Effector CD8-positive, alpha-beta T cell (primary cell): ENCODE measurements around the gene KCNJ10.
"Not testable (repeated sequence)": the region's sequence is repeated elsewhere in the genome, so short reads cannot be mapped to it uniquely, and the experiment has no call there.

Experiments used
- DNase-seq: peaks from one replicate; lab custom pipeline; 2025; lab: John Stamatoyannopoulos, UW
- total RNA-seq, 4 experiments: gene quantifications; one replicate each; lab custom pipeline; 2026; lab: John Stamatoyannopoulos, UW

The KCNJ10 gene
- 0 to 0.72 (median 0.09) reads per million in 4 experiments for total RNA-seq

DNA sequence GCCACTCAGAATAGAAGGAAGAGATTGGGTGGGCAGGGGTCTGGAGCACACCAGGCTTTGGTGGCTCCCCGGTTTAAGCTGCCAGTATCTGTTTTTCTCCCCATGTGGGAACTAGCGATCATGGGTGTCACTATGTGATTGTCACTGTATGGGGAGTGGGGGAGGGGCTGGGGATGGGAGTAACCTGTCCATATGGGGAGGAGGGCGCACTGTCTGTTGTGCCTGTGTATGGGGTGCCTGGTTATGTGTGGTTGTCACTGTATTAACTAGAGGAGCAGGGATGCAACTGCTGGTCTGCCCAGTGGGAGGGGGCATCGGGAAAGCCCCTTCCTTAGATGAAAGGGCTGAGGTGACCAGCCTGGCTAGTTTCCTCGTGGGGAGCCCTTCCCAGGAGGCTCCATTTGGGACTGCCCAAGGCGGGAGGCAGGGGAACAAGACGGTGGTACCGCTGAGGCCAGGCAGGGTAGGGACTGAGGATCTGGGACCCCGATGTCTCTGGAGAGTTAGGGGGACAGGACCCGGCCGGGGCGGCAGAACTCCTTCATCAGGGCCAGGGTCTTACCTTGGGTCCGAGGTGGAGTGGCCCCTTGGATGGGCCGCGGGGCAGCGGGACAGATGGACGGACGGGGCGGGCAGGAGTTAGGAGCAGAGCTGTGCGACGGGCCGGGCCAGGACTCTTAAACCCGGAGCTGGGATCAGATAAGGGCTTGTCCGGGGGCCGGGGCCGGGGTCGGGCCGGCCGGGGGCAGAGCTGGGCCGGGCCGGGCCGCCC is at the start of gene KCNJ10:
TSS of gene KCNJ10 (minus strand) at position 701 of the 772 bp plus-strand sequence. CDS start 27,628 bp downstream, outside the sequence.
- DNase-seq: no peak

GRCh38 chr1:160118928-160119327 is 49.0 kb upstream of the KCNJ10 start:
- no peak for DNase-seq

GRCh38 chr1:160117709-160118183 is 47.8 kb upstream of the KCNJ10 start:
- no peak for DNase-seq

GRCh38 chr1:160117300-160117699 is 47.3 kb upstream of the KCNJ10 start:
- no peak for DNase-seq

GRCh38 chr1:160116283-160117147 is 46.6 kb upstream of the KCNJ10 start:
- DNase-seq: no peak

DNA sequence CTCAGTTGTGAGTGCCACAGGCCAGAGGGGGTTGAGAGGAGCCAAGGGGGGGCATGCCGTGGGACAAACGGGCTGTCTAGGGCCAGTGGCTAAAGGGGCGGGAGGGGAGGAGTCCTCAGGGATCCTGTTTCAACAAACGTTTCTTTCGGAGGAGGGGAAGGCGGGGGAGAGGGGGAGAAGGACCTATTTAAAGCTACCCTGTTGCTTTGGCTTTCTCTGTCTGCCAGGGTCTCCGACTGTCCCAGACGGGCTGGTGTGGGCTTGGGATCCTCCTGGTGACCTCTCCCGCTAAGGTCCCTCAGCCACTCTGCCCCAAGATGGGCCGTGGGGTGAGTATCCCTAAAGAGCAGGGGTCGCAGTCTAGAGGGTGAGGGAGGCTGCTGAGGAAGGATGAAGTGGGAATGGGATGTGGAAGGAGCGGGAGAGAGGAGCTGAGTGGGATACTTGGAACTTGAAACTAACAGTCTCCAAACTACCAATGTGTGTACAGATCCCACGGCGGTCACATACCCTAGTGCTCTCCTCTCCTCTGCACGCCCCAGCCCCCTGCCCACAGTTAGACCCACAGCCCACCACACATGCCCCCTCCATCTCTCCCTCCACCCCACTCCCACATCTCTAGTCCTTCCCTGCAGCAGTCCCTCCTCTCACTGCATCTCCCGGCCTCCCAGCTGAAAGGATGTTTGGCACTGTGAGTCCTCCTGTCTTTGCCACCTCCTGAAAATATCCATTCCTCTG is 45.8 kb upstream of the KCNJ10 start, which contains the start of gene ATP1A2:
TSS of gene ATP1A2 (plus strand) at position 215 of the 738 bp plus-strand sequence. CDS start at position 318, 103 bp downstream.
- no peak for DNase-seq

- no peak for DNase-seq
Observed at GRCh38 chr1:160114085-160114484, 44.1 kb upstream of the KCNJ10 start.

DNA sequence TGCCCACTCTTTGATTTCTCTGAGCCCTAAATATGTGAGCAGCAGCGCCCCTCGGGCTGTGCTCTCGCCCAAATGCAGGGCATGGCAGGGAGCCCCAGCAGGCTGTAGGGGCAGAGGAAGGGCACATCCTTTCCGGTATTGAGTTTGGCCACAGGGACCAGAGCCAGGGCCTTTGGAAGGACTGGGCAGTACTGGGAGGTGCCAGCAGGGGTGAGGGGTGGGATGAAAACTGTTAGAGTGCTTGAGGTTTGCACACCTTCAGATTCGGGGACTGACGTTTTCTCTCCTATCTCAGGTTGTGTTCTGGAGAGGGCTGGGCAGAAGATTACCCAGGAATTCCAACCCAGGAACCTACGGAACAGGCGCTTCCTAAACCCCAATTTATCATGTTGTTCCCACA is 43.4 kb upstream of the KCNJ10 start:
- DNase-seq: no peak

DNA sequence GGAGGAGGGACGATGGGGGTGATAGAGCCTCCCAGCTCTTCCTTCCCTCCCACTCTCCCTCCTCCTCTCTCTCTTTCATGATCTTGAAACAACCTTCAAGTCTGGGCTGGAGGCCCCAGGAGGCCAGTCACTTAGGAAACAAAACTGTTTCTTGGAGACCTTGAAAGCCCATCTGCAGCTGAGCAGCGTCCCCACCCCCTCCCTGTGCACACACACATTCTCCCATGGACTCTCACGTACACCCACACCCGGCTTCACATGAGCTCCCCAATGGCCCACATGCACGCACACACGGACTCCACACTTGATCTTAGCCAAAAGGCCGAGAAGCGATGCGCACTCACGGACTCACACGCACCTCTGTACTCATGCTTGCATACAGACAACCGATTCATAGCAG is 42.4 kb upstream of the KCNJ10 start:
- DNase-seq: no peak

DNA sequence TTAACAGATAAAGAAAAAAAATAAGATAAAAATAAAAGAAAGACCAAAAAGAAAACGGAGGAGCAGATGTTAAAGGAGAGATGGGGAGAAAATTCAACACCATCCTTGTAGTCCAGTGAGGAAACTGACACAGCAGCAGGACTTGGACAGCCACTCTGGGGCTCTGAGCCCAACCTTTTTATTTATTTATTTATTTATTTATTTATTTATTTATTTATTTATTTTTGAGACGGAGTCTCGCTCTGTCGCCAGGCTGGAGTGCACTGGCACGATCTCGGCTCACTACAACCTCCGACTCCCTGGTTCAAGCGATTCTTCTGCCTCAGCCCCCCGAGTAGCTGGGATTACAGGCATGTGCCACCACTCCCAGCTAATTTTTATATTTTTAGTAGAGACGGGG is 41.5 kb upstream of the KCNJ10 start:
- DNase-seq: not testable (repeated sequence)

GRCh38 chr1:160109686-160110085 is 39.7 kb upstream of the KCNJ10 start:
- no peak for DNase-seq

- no peak for DNase-seq
Observed at GRCh38 chr1:160108888-160109662, 39.1 kb upstream of the KCNJ10 start.

- DNase-seq: no peak
Observed at GRCh38 chr1:160107512-160107911, 37.6 kb upstream of the KCNJ10 start.

- no peak for DNase-seq
Observed at GRCh38 chr1:160105155-160105554, 35.2 kb upstream of the KCNJ10 start.

GRCh38 chr1:160104486-160104885 is 34.5 kb upstream of the KCNJ10 start:
- no peak for DNase-seq

- DNase-seq: no peak
Observed at GRCh38 chr1:160103658-160104408, 33.9 kb upstream of the KCNJ10 start.

DNA sequence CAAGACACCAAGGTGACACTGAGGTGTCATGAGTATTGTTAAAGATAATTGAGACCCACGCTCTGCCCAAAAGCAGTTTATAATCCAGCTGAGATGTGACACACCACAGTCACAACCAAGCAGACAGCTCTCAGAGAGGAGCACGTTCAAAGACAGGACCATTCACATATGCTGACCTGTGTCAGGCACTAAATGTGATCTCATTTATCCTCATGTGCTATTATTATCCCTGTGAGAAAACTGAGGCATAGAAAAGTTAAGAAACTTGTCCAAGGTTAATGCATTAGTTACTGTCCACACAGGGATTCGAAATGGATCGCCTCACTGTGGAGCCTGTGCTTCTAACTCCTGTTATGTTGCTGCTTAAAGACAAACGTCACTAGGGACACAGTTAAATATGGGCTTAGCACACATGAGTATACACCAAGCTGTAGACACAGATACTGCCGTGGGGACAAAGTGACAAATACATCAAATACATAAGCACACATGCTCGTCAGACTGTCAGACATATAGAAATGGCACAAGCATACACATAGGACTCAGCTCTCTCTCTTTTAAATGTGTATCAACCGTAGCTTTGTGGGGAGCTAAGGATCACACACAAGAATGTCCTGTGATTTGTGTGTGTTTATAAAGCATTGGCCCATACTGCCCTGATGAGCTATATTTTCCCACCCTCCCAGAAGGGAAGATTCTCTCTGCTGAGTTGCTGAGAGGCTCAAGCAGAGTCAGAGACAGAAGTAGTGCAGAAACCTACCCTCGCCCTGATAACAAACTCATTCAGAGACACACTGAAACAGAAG is 32.0 kb upstream of the KCNJ10 start:
- DNase-seq: no peak

DNA sequence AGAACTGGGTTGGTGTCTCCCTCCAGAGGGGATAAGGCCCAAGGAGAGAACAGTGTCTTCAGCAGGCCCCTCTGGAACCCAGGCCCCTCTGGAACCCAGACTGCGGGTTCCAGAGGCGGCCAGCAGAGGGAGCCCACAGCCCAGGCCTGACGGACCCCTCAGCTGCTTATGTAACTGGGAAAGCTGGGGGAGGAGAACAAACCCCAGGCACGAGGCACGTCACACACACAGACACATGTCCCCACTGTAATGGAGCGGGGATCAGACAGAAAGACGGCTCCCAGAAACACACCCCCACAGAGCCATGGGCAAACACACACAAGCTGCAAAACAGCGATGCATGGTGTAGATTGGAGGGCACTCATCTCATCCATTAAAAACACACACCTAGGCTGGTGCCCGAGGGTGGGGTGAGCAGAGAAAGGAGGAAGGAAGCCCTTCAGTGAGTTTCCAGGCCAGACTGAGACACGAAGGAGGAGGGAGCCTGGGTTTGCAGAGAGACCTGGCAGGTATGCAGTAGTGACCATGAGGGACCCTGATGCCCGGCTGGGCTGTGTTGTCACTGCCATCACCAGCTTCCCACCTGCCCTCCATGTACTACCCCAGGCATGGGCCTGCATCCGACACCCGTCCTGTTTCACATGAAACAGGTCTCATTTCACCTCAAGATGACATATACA is 31.2 kb upstream of the KCNJ10 start:
- DNase-seq: peak; percentile 67
